GM12878 (cell line): ENCODE results near the gene ESRP2. TPM values are rescaled to one million over a fixed set of nuclear protein-coding genes. Genes with fewer than 3 reads are reported as not detected.

Experiments used
- BACH1 ChIP-seq: fragments of 450-650 bp; IDR thresholded peaks from 2 replicates; pipeline ENCODE4 v1.6.1; 2017; ENCODE audit warnings: mild to moderate bottlenecking, borderline replicate concordance
- CBFB ChIP-seq: IDR thresholded peaks from 2 replicates; pipeline ENCODE4 v1.6.1; 2016; ENCODE audit warnings: antibody characterized with exemption, low read depth
- CBX3 ChIP-seq: fragments of 200-600 bp; sonication (generic); IDR thresholded peaks from 2 replicates; pipeline ENCODE4 v1.6.1; 2016; ENCODE audit warnings: low read depth, borderline replicate concordance
- CBX5 ChIP-seq: sonication (generic); IDR thresholded peaks from 2 replicates; pipeline ENCODE4 v1.6.1; 2016; ENCODE audit warnings: low read depth, moderate library complexity, mild to moderate bottlenecking, inconsistent platforms
- CEBPB ChIP-seq, 2 experiments: fragments of 150-350 bp in 1 of 2; IDR thresholded peaks; 2 replicates each; pipeline ENCODE4 v1.6.1; 2012 to 2014; ENCODE audit warnings: low read depth in 2 of 2, low read length in 2 of 2, borderline replicate concordance in 1 of 2, inconsistent platforms in 1 of 2
- E2F4 ChIP-seq: IDR thresholded peaks from 2 replicates; pipeline ENCODE4 v1.6.1; 2012; ENCODE audit warnings: low read depth, low read length, improper control_type of control experiment
- EGR1 ChIP-seq, 2 experiments: IDR thresholded peaks; 1 replicate in 1 of 2; 2 replicates in 1 of 2; pipeline ENCODE4 v1.6.1; 2011 to 2012; ENCODE audit warnings: low read depth in 2 of 2, low read length in 2 of 2, borderline replicate concordance in 1 of 2, mild to moderate bottlenecking in 1 of 2, moderate library complexity in 1 of 2
- MLLT1 ChIP-seq: fragments of 450-650 bp; IDR thresholded peaks from 2 replicates; pipeline ENCODE4 v1.6.1; 2016; ENCODE audit warnings: mild to moderate bottlenecking
- NFYA ChIP-seq: IDR thresholded peaks from 2 replicates; pipeline ENCODE4 v1.6.1; 2011; ENCODE audit warnings: low read depth, mild to moderate bottlenecking, low read length, improper control_type of control experiment, borderline replicate concordance
- NFYB ChIP-seq: IDR thresholded peaks from 2 replicates; pipeline ENCODE4 v1.6.1; 2011; ENCODE audit warnings: low read depth, mild to moderate bottlenecking, low read length, improper control_type of control experiment, moderate library complexity; ENCODE audit not compliant: insufficient read depth
- NKRF ChIP-seq: fragments of 450-650 bp; conservative IDR thresholded peaks from 2 replicates; pipeline ENCODE4 v1.6.1; 2017; ENCODE audit warnings: mild to moderate bottlenecking, moderate library complexity
- NRF1 ChIP-seq: conservative IDR thresholded peaks from 2 replicates; pipeline ENCODE4 v1.6.1; 2011; ENCODE audit warnings: mild to moderate bottlenecking, low read depth, low read length, improper control_type of control experiment
- PAX8 ChIP-seq: fragments of 450-650 bp; IDR thresholded peaks from 2 replicates; pipeline ENCODE4 v1.6.1; 2017; ENCODE audit warnings: mild to moderate bottlenecking, moderate library complexity
- POLR2A ChIP-seq: IDR thresholded peaks from 2 replicates; pipeline ENCODE4 v1.6.1; 2011; ENCODE audit warnings: low read depth, mild to moderate bottlenecking, low read length
- POU2F2 ChIP-seq: IDR thresholded peaks from 3 replicates; pipeline ENCODE4 v1.6.1; 2011; ENCODE audit warnings: low read depth, mild to moderate bottlenecking, low read length, borderline replicate concordance
- RUNX3 ChIP-seq: IDR thresholded peaks from 2 replicates; pipeline ENCODE4 v1.6.1; 2012; ENCODE audit warnings: low read length, inconsistent platforms
- SIX5 ChIP-seq: IDR thresholded peaks from 2 replicates; pipeline ENCODE4 v1.6.1; 2011; ENCODE audit warnings: mild to moderate bottlenecking, low read depth, low read length, moderate library complexity; ENCODE audit not compliant: severe bottlenecking
- STAT1 ChIP-seq: fragments of 450-650 bp; conservative IDR thresholded peaks from 2 replicates; pipeline ENCODE4 v1.6.1; 2014; ENCODE audit warnings: antibody characterized with exemption, mild to moderate bottlenecking
- TARDBP ChIP-seq: IDR thresholded peaks from 2 replicates; pipeline ENCODE4 v1.6.1; 2016; ENCODE audit warnings: borderline replicate concordance
- TCF12 ChIP-seq: IDR thresholded peaks from 2 replicates; pipeline ENCODE4 v1.6.1; 2011; ENCODE audit warnings: low read depth, mild to moderate bottlenecking, low read length
- ZNF592 ChIP-seq: fragments of 450-650 bp; IDR thresholded peaks from 2 replicates; pipeline ENCODE4 v1.6.1; 2017; ENCODE audit warnings: mild to moderate bottlenecking, moderate library complexity
- polyA plus RNA-seq, 11 experiments: library from polyadenylated mRNA; depleted of rRNA in 4 of 11; unstranded in 6 of 11; stranded (reverse) in 5 of 11; fragments of >200 nt; fragmentation: Nextera tagmentation in 4 of 11; fragmentation: Illumina TruSeq in 1 of 11; extraction: Ambion mirVana in 4 of 11; extraction: Trizol in 1 of 11; gene quantifications; 1 replicate in 1 of 11; 2 replicates in 10 of 11; pipeline versions ENCODE4 v1.2.1 to v1.2.3, GENCODE V29; 2011 to 2016; ENCODE audit warnings: inconsistent platforms in 2 of 11, missing spikeins in 2 of 11, low read depth in 1 of 11
- total RNA-seq, 4 experiments: library from RNA; depleted of rRNA in 3 of 4; stranded (reverse); fragments of >200 nt in 3 of 4; fragmentation: Illumina TruSeq in 1 of 4; extraction: Trizol in 1 of 4; gene quantifications; 2 replicates each; pipeline versions ENCODE4 v1.2.1 to v1.2.3, GENCODE V29; 2013 to 2021

Gene ESRP2
- total and polyA plus RNA-seq, 10 of the 15 experiments (the other 5 are each of a cell fraction or from before 2014, with no cell fraction given): 0.04 to 0.64 (median 0.08) TPM; not detected in 3

- TF ChIP-seq BACH1 (peak; percentile 99), CBFB (no peak; the same call in 1 of the 2 replicates), NKRF (peak; percentile 75), CBX3 (no peak), ZNF592 (no peak), E2F4 (no peak), POU2F2 (peak; percentile 51; the same call in 1 of the 3 replicates), TCF12 (0 out of 2 replicates have a peak, but pooled peaks have one; percentile 8), NFYA (no peak), SIX5 (no peak), CBX5 (0 out of 2 replicates have a peak, but pooled peaks have one; percentile 38), NFYB (no peak), PAX8 (no peak), TARDBP (0 out of 2 replicates have a peak, but pooled peaks have one; percentile 14), NRF1 (no peak), RUNX3 (0 out of 2 replicates have a peak, but pooled peaks have one; percentile 35), STAT1 (no peak), POLR2A (peak; percentile 81), EGR1 (IDR thresholded peaks at IDR 0.05; ENCODE audit: borderline replicate concordance in 1 of 2, low read depth in 2 of 2, low read length in 2 of 2) (peak in 1 of 2 experiments; percentile 78; a peak in 2 of 3 replicates), CEBPB (IDR thresholded peaks at IDR 0.05; ENCODE audit: borderline replicate concordance in 1 of 2, low read depth in 2 of 2, low read length in 2 of 2) (no peak), MLLT1 (0 out of 2 replicates have a peak, but pooled peaks have one; percentile 42)
Observed at GRCh38 chr16:68264128-68265077, 28.5 kb upstream of the ESRP2 start, which contains the start of gene SLC7A6 (continued).
